SIG-M5 treated with dmso at 0.1 percent for 504 hours (cell line): ENCODE data around the gene TBP.
"Not testable (repeated sequence)": the region's sequence is repeated elsewhere in the genome, so short reads cannot be mapped to it uniquely, and the experiment has no call there.

Source experiments
- DNase-seq: peaks from one replicate; lab custom pipeline; 2025; ENCODE audit not compliant: unreplicated experiment; lab: John Stamatoyannopoulos, UW

The TBP gene

DNA sequence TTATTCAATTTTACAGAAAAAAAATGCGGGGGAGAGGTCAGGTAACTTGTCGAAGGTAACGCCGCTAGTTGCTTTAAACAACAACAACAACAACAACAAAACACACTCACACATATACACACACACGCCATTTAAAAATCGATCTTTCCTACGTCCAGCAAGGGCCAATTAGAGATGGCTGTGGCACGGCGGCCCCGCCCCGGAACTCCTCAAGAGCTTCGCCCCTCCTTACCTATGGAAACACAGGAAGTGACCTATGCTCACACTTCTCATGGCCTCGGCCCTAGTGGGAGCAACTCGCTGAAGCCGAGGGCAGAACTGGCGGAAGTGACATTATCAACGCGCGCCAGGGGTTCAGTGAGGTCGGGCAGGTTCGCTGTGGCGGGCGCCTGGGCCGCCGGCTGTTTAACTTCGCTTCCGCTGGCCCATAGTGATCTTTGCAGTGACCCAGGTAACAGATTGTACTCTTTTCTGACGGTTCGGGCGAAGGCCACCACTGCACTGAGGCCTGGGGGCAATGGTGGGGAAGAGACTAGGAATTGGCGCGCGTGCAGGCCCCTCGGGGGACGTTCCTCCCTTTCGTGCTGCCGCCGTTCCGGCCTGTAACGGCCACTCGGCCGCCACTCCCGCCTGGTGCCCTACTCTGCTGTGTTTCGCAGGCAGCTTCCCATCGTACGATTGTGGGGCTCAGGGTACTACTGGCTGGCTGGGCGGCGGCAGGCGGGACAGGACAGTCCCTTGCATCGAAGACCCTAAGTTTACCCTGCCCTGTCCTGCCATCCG is at the start of gene TBP:
Gene TBP, plus strand, starts transcription at position 357 of the 783 bp plus-strand sequence. CDS start 2,661 bp downstream, outside the sequence.
- peak; percentile 97 for DNase-seq

DNA sequence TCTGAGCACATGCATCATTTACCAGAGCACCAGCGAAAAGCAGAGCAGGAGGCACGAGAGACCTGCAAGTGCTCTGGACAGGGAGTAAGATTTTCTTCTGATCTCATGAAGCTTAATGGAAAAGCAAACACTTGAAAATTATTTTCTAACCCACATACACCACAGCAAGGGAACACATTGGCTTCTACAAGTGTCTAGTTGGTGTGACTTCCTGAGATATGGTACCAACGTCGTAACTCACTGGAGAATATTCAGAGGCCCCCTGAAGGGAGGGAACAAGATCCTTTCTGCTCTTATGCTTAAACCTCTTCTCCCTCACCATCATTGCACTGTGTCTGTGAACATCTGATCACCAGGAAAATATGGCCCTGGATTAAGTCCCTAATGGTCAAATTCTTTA is 49.7 kb upstream of the TBP start:
- no peak for DNase-seq

- DNase-seq = no peak
Measured at GRCh38 chr6:170505306-170505705, 48.9 kb upstream of the TBP start.

DNA sequence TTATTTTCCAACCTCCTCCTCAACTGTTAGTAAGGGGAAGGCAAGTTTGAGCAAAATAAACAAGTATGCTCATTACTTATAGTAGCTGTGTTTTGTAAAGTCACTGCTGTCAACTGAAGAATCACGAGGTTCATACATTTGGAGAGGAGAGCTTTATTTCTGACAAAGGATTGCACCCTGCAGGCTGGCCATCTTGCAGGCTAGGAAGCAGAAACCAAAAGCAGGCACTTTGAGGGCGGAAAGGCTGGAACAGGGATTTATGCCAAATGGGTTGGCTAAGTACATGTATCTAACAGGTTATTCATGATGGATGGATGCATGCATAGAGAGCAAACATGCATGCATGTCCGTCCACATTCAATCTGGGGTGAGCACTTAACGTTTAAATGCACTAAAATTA is 47.7 kb upstream of the TBP start:
- DNase-seq = no peak

- DNase-seq = not testable (repeated sequence)
Measured at GRCh38 chr6:170507728-170508127, 46.4 kb upstream of the TBP start.

- DNase-seq = not testable (repeated sequence)
Measured at GRCh38 chr6:170508275-170508674, 45.9 kb upstream of the TBP start.

DNA sequence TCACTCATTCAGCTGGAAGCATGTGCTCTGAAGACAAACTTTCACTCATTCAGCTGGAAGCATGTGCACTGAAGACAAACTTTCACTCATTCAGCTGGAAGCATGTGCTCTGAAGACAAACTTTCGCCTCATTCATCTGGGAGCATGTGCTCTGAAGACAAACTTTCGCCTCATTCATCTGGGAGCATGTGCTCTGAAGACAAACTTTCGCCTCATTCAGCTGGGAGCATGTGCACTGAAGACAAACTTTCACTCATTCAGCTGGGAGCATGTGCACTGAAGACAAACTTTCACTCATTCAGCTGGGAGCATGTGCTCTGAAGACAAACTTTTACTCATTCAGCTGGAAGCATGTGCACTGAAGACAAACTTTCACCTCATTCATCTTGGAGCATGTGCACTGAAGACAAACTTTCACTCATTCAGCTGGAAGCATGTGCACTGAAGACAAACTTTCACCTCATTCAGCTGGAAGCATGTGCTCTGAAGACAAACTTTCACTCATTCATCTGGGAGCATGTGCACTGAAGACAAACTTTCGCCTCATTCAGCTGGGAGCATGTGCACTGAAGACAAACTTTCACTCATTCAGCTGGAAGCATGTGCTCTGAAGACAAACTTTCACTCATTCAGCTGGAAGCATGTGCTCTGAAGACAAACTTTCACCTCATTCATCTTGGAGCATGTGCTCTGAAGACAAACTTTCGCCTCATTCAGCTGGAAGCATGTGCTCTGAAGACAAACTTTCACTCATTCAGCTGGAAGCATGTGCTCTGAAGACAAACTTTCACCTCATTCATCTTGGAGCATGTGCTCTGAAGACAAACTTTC is 45.1 kb upstream of the TBP start:
- DNase-seq = not testable (repeated sequence)

DNA sequence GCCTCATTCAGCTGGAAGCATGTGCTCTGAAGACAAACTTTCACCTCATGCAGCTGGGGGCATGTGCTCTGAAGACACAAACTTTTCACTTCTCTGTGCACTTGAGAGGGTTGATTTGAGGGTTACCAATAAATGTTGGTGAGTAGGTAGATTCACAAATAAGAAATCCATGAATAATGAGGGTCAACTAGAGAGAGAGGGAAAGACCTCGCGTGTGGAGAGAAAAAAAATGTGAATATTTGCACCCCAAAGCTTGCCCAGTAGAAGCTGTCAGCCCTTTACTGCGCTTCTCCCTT is 44.5 kb upstream of the TBP start:
- DNase-seq = no peak

- no peak for DNase-seq
Measured at GRCh38 chr6:170510631-170511030, 43.5 kb upstream of the TBP start.

DNA sequence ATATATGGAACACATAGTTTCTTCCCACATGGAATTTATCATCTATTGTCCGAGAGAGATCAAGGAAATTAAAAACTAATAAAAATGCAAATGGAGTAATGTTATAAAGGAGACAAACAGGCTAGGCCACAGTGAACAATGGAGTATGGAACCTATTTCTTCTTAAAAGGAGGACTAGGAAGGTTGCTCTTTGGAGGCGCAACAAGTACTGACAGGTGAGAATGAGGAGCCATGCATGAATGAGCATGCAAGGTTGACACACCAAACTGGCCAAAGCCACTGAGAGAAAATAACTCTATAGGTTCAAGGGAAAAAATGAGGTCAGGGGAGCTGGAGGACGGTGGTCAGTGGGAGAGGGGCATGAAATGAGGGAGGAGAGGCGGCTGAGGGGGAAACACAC is 41.9 kb upstream of the TBP start:
- no peak for DNase-seq

GRCh38 chr6:170514908-170515307 is 39.3 kb upstream of the TBP start:
- DNase-seq = no peak

- peak; percentile 75 for DNase-seq
Measured at GRCh38 chr6:170516783-170517616, 37.2 kb upstream of the TBP start.

DNA sequence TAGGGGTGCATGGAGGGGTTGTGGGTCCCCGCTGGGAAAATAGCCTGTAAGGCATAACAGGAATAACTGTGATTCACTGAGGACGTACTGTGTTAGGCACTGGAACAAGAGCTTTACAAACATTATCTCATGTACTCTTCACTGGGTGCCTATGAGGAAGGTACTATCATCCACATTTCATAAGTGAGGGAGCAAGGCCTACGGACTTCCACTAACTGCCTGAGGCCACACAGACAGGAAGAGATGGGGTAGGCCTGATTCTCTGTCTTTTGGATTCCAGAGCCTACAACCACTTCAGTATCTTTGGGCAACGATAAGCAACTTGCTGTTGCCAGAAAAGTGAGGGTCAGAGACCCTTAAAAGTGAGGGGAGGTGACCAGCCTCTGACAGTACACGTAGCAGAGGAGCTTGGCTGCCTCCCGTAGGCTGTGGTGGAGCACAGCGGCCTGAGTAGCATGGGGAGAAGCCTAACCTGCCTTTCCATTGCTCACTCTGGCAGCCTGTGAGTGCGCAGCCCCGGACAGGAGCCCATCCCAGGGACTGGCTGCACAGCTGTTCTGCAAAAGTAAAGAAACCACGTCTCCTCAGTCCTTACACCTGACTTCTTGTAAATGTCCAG is 31.5 kb upstream of the TBP start:
- no peak for DNase-seq

DNA sequence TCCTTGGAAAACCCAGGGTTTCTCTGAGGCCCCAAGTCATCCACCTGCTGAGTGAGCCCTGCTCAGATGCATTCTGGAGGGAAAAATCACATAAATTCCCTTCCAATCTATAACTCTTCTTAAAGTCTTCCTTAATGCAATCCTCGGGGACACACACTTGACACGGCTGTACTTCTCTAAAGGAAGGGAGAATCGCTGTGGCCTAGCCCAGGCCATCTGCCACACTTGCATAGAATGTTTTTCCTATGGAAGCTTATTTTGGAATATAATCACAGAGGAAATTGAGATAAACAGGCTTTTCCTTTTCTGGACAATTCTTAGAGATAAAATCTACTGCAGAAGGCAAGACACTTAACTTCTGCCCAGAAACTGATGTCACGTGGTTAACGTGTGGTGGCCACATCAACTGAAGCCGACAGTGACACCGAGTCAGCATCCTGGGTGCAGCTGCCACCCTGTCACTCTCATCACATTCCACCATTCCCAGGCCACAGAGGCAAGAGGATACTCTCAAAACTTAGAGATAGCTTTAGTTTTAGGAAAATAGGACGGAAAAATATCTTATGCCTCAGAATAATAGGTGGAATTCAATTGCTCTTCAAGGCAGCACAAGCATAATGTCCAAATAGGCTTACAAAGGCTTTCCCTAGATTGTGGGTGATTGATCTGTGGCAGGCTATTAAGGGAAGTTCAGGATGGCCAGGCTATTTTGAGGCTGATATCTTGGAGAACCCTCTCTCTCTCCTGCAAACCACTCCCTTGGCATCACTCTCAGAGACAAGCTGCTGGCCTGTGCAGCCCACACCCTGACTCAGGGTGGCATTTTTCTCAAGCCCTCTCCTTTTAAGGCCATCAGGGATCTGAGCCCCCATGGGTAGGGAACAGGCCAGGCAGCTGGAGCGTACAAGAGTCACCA is 30.7 kb upstream of the TBP start:
- no peak for DNase-seq

DNA sequence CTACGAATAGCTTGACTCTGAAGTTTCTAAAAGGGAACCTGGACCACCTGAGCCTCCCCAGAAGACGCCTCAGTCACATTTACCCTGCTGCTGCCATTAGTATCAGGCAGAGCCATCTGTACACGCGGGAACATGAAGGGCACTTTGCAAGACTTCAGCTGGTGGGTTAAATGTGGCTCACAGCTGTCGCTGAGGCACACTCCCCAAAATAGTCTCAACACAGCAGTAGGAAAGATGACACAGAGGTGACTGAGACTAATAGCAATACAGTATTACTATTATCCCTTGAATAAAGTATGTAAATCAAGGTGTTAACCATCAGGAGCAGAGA is 30.0 kb upstream of the TBP start:
- DNase-seq = no peak

DNA sequence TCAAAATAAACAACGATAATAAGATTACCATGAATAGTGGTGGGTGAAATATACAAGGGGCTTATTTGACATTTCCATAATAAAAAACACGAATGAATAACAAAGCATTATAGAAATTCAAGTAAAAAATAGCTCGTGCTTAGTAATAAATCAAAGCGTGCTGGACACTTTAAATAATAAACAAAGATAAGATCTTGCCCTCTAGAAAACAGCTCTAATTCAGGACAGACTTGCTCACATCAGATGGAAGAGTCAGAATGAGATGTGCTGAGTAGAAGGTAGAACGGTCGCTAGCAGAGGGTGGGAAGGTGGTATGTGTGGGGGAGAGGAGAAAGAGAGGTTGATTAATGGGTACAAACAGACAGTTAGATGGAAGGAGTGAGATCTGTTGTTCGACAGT is 28.4 kb upstream of the TBP start:
- DNase-seq = no peak

DNA sequence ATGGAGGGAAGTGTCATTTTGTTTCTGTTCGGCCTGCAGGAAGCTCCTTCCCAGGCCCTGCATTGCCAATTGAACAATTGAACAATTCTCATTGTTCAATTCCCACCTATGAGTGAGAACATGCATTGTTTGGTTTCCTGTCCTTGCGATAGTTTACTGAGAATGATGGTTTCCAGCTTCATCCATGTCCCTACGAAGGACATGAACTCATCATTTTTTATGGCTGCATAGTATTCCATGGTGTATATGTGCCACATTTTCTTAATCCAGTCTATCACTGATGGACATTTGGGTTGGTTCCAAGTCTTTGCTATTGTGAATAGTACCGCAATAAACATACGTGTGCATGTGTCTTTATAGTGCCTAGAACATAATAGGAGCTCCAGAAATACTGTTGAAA is 26.2 kb upstream of the TBP start:
- DNase-seq = not testable (repeated sequence)

GRCh38 chr6:170529839-170530469 is 24.2 kb upstream of the TBP start:
- peak; percentile 9 for DNase-seq

- no peak for DNase-seq
Measured at GRCh38 chr6:170532867-170533488, 21.2 kb upstream of the TBP start.
